KMS-11 (cell line): ENCODE measurements around the gene SNX3.
"Not testable (repeated sequence)": the region's sequence is repeated elsewhere in the genome, so short reads cannot be mapped to it uniquely, and the experiment has no call there.

ENCODE experiments used
- H2AFZ ChIP-seq: fragments of 200-600 bp; sonication (generic); 2 replicates; pipeline ENCODE4 v1.6.1; 2016; ENCODE audit warnings: antibody characterized with exemption, mixed run types, low read depth
- H3K27ac ChIP-seq: fragments of 200-600 bp; sonication (generic); 2 replicates; pipeline ENCODE4 v1.6.1; 2016; ENCODE audit warnings: mild to moderate bottlenecking, mixed run types
- H3K27me3 ChIP-seq: fragments of 200-600 bp; sonication (generic); 2 replicates; pipeline ENCODE4 v1.6.1; 2017; ENCODE audit warnings: mild to moderate bottlenecking, low read depth, mixed run types, moderate library complexity; ENCODE audit not compliant: insufficient read depth
- H3K36me3 ChIP-seq: fragments of 200-600 bp; sonication (generic); 2 replicates; pipeline ENCODE4 v1.6.1; 2017; ENCODE audit warnings: mild to moderate bottlenecking, mixed run types; ENCODE audit not compliant: insufficient read depth
- H3K4me1 ChIP-seq: fragments of 200-600 bp; sonication (generic); 2 replicates; pipeline ENCODE4 v1.6.1; 2016; ENCODE audit warnings: mild to moderate bottlenecking, low read depth, mixed run types; ENCODE audit not compliant: poor library complexity, severe bottlenecking
- H3K4me2 ChIP-seq: fragments of 200-600 bp; sonication (generic); 2 replicates; pipeline ENCODE4 v1.7.0; 2016; ENCODE audit warnings: mild to moderate bottlenecking, mixed run types
- H3K4me3 ChIP-seq: fragments of 200-600 bp; sonication (generic); IDR thresholded peaks from 2 replicates; pipeline ENCODE4 v1.6.1; 2017; ENCODE audit warnings: low read depth, low read length, mixed read lengths; ENCODE audit not compliant: insufficient read depth
- H3K79me2 ChIP-seq: fragments of 200-600 bp; sonication (generic); 2 replicates; pipeline ENCODE4 v1.6.1; 2016; ENCODE audit warnings: low read depth, mixed run types; ENCODE audit not compliant: insufficient read depth
- H3K9ac ChIP-seq: fragments of 200-600 bp; sonication (generic); 2 replicates; pipeline ENCODE4 v1.6.1; 2016; ENCODE audit warnings: mild to moderate bottlenecking, mixed run types
- H4K20me1 ChIP-seq: fragments of 200-600 bp; sonication (generic); 2 replicates; pipeline ENCODE4 v1.6.1; 2016; ENCODE audit warnings: mild to moderate bottlenecking, mixed run types; ENCODE audit not compliant: insufficient read depth
- CTCF ChIP-seq: fragments of 200-600 bp; sonication (generic); conservative IDR thresholded peaks from 2 replicates; pipeline ENCODE4 v1.6.1; 2017; ENCODE audit warnings: low read depth, mild to moderate bottlenecking, antibody characterized with exemption, low read length, moderate library complexity, mixed read lengths

The SNX3 gene

DNA sequence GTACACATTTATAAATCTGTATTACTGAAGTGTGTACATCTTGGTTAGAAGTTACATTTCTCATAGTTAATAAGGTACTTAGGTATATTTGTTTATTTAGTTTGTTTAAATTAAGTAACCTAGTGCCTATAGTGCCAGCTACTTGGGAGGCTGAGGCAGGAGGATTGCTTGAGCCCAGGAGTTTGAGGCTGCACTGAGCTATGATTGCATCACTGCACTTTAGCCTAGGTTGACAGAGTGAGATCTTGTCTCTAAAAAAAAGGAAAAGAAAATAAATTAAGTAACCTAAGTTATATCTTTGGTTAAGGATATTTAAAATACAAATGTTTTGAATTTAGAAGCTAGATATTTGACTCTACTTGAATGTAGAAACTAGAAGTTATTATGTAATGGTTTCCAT, 24.5 kb upstream of the SNX3 start:
- Histone ChIP-seq H3K4me2 (no peak overlapping the region), H3K27ac (no peak overlapping the region), H3K4me3 (no peak overlapping the region), H3K27me3 (no peaks in the 10 kb centered on the region), H3K9ac (no peak overlapping the region), H2AFZ (no peak overlapping the region), H3K79me2 (no peaks in the 10 kb centered on the region), H3K36me3 (no peaks in the 10 kb centered on the region), H4K20me1 (no peaks in the 10 kb centered on the region), H3K4me1 (no peaks in the 10 kb centered on the region)
- TF ChIP-seq CTCF: no peak

- no peak overlapping the region for H3K9ac ChIP-seq
- no peak overlapping the region for H3K27ac ChIP-seq
- no peaks in the 10 kb centered on the region for H3K79me2 ChIP-seq
- no peaks in the 10 kb centered on the region for H3K27me3 ChIP-seq
- TF ChIP-seq CTCF: no peak
- H3K4me3 ChIP-seq: no peak overlapping the region
- H4K20me1 ChIP-seq: no peaks in the 10 kb centered on the region
- no peaks in the 10 kb centered on the region for H3K36me3 ChIP-seq
- H3K4me1 ChIP-seq: no peaks in the 10 kb centered on the region
- H2AFZ ChIP-seq: no peak overlapping the region
- H3K4me2 ChIP-seq: no peak overlapping the region
Measured at GRCh38 chr6:108277831-108278230, 17.0 kb upstream of the SNX3 start.

- H2AFZ ChIP-seq: no peak overlapping the region
- H3K4me3 ChIP-seq: no peak overlapping the region
- no peaks in the 10 kb centered on the region for H3K79me2 ChIP-seq
- H4K20me1 ChIP-seq: no peaks in the 10 kb centered on the region
- no peaks in the 10 kb centered on the region for H3K4me1 ChIP-seq
- no peak overlapping the region for H3K4me2 ChIP-seq
- TF ChIP-seq CTCF: no peak
- H3K27ac ChIP-seq: no peak overlapping the region
- H3K36me3 ChIP-seq: no peaks in the 10 kb centered on the region
- H3K27me3 ChIP-seq: no peaks in the 10 kb centered on the region
- H3K9ac ChIP-seq: no peak overlapping the region
Measured at GRCh38 chr6:108277295-108277694, 16.5 kb upstream of the SNX3 start.

DNA sequence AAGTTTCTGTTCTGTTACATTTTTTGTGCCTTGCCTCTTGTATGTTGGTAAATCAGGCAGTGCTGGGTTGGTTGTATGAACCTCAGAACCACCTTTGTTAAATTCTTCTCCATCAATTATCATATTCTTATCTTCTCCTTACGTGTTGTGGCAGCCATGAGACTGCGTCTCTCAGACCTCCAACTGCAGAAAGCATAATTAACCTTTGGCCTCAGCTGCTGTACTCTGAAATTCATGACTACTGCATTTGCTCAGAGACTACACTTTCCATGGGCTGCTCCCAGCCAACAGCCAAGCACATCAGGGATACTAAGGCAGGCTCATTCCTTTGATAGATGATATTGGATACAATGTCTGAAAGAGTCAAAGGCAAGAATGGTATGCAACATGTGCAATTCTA, 15.1 kb upstream of the SNX3 start:
- Histone ChIP-seq H3K4me1 (no peaks in the 10 kb centered on the region), H3K27ac (no peak overlapping the region), H3K4me3 (no peak overlapping the region), H2AFZ (no peak overlapping the region), H3K36me3 (no peaks in the 10 kb centered on the region), H3K4me2 (no peak overlapping the region), H4K20me1 (no peaks in the 10 kb centered on the region), H3K79me2 (no peaks in the 10 kb centered on the region), H3K27me3 (no peaks in the 10 kb centered on the region), H3K9ac (no peak overlapping the region)
- TF ChIP-seq CTCF: no peak

DNA sequence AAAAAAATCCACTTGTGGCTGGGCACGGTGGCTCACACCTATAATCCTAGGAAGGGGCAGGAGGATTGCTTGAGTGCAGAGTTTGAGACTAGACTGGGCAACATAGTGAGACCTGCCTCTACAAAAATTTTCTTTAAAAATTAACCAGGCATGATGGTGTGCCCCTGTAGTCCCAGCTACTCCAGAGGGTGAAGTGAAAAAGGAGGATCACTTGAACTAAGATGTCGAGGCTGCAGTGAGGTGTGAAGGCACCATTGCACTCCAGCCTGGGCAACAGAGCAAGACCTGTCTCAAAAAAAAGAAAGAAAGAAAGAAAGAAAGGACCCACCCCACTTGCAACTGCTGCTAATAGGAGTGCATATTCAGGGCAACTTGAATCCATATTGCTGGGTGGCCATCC, 13.7 kb upstream of the SNX3 start:
- no peaks in the 10 kb centered on the region for H3K79me2 ChIP-seq
- H3K27me3 ChIP-seq: no peaks in the 10 kb centered on the region
- TF ChIP-seq CTCF: no peak
- no peaks in the 10 kb centered on the region for H4K20me1 ChIP-seq
- H3K4me1 ChIP-seq: no peaks in the 10 kb centered on the region
- no peak overlapping the region for H3K4me2 ChIP-seq
- no peak overlapping the region for H3K4me3 ChIP-seq
- no peak overlapping the region for H3K9ac ChIP-seq
- H3K27ac ChIP-seq: no peak overlapping the region
- H2AFZ ChIP-seq: no peak overlapping the region
- H3K36me3 ChIP-seq: no peaks in the 10 kb centered on the region

GRCh38 chr6:108269955-108270354, 9.1 kb upstream of the SNX3 start:
- not testable (repeated sequence) for H3K36me3 ChIP-seq

More at GRCh38 chr6:108269955-108270354, 9.1 kb upstream of the SNX3 start:
- not testable (repeated sequence) for H3K27me3 ChIP-seq, H3K4me3 ChIP-seq, H3K27ac ChIP-seq, H3K4me1 ChIP-seq, H4K20me1 ChIP-seq, H3K79me2 ChIP-seq, H2AFZ ChIP-seq, H3K9ac ChIP-seq, H3K4me2 ChIP-seq
